ENCODE data around the gene CAMK2N2. TPM values are rescaled to one million over a fixed set of nuclear protein-coding genes. Genes with fewer than 3 reads are reported as not detected.

Gene CAMK2N2
- total and polyA plus RNA-seq, 9 of the 15 experiments (the other 6 are each of a cell fraction or from before 2014, with no cell fraction given) = 0.08 to 0.22 (median 0.11) TPM; not detected in 5

GRCh38 chr3:184211718-184212117, 49.6 kb downstream of the CAMK2N2 start:
- no peaks in the 10 kb centered on the region for H3K36me3 ChIP-seq (ENCODE audit: control insufficient read depth, insufficient read depth, low read length)
- FAIRE-seq (no peak), ATAC-seq (no peak), DNase-seq (ENCODE audit: extremely low read depth in 1 of 4, low spot score in 3 of 4) (no peak)
- no peaks in the 10 kb centered on the region; a peak in 1 of 5 replicates for H3K4me1 ChIP-seq (replicated peaks in 1 of 2; ENCODE audit: control insufficient read depth in 2 of 2, insufficient read depth in 2 of 2, low read length in 2 of 2)
- CTCF ChIA-PET (ENCODE audit: low intra/inter-chr PET ratio) = no interaction called here
- H3K9ac ChIP-seq (ENCODE audit: insufficient read depth in 1 of 2, low read depth in 2 of 2, low read length in 2 of 2) = no peak overlapping the region
- TF ChIP-seq ETS2 (tag; IDR thresholded peaks at IDR 0.05; ENCODE audit: borderline replicate concordance, poor library complexity, severe bottlenecking) = no peak
- TF ChIP-seq FOXO4 (CRISPR knock-in tag; IDR thresholded peaks at IDR 0.05) = no peak
- in situ Hi-C loops (cut with MboI) = no loop called here
- no peak overlapping the region for H3K4me2 ChIP-seq (ENCODE audit: insufficient read depth, low read length)
- H2AFZ ChIP-seq (ENCODE audit: low read depth, low read length) = no peak overlapping the region
- intact Hi-C loops (cut with micrococcal nuclease) = no loop called here
- no peaks in the 10 kb centered on the region for H3K79me2 ChIP-seq (ENCODE audit: control insufficient read depth, insufficient read depth, low read length)
- POLR2A ChIA-PET = interaction anchor here (0.5 to 1.1 kb wide), 4 partner anchors 12 to 46 kb away, joined by 3 to 4 read pairs (median 3); no protein-coding TSS in a partner anchor
- 17% methylated on average over 5 of the region's 5 CpGs for WGBS (ENCODE audit: insufficient coverage, low coverage, missing lambda C conversion rate)
- H3K9me1 ChIP-seq (ENCODE audit: control insufficient read depth, insufficient read depth, low read length) = no peaks in the 10 kb centered on the region
- peaks cover 26 to 33% of the 10 kb centered on the region in 2 experiments; a peak in 4 of 5 replicates for H3K27me3 ChIP-seq (ENCODE audit: control insufficient read depth in 2 of 2, insufficient read depth in 2 of 2, low read length in 2 of 2)
- H3K4me3 ChIP-seq = no peak overlapping the region
- no peak overlapping the region for H3K27ac ChIP-seq (ENCODE audit: extremely low read depth, low read depth, low read length)
- BruUV-seq (replicated peaks) = no TSS peak
- H4K20me1 ChIP-seq (replicated peaks; ENCODE audit: control insufficient read depth, insufficient read depth, low read length) = no peaks in the 10 kb centered on the region
- H3K9me3 ChIP-seq (replicated peaks; ENCODE audit: control insufficient read depth, insufficient read depth, low read depth, low read length) = no peaks in the 10 kb centered on the region

- CTCF ChIA-PET (ENCODE audit: low intra/inter-chr PET ratio) = no interaction called here
- Histone ChIP-seq H3K9ac (ENCODE audit: insufficient read depth in 1 of 2, low read depth in 2 of 2, low read length in 2 of 2) (no peak overlapping the region), H3K4me3 (no peak overlapping the region), H3K9me3 (replicated peaks; ENCODE audit: control insufficient read depth, insufficient read depth, low read depth, low read length) (no peaks in the 10 kb centered on the region), H4K20me1 (replicated peaks; ENCODE audit: control insufficient read depth, insufficient read depth, low read length) (no peaks in the 10 kb centered on the region), H3K27ac (ENCODE audit: extremely low read depth, low read depth, low read length) (no peak overlapping the region), H3K27me3 (ENCODE audit: control insufficient read depth in 2 of 2, insufficient read depth in 2 of 2, low read length in 2 of 2) (peaks cover 29 to 38% of the 10 kb centered on the region in 2 experiments; a peak in 4 of 5 replicates), H3K79me2 (ENCODE audit: control insufficient read depth, insufficient read depth, low read length) (no peaks in the 10 kb centered on the region), H3K36me3 (ENCODE audit: control insufficient read depth, insufficient read depth, low read length) (no peaks in the 10 kb centered on the region), H3K9me1 (ENCODE audit: control insufficient read depth, insufficient read depth, low read length) (no peaks in the 10 kb centered on the region), H3K4me2 (ENCODE audit: insufficient read depth, low read length) (no peak overlapping the region), H3K4me1 (replicated peaks in 1 of 2; ENCODE audit: control insufficient read depth in 2 of 2, insufficient read depth in 2 of 2, low read length in 2 of 2) (no peaks in the 10 kb centered on the region; a peak in 1 of 5 replicates), H2AFZ (ENCODE audit: low read depth, low read length) (no peak overlapping the region)
- no TSS peak for BruUV-seq (replicated peaks)
- intact Hi-C loops (cut with micrococcal nuclease) = no loop called here
- WGBS (ENCODE audit: insufficient coverage, low coverage, missing lambda C conversion rate) = 8% methylated on average over 5 of the region's 5 CpGs
- in situ Hi-C loops (cut with MboI) = no loop called here
- ATAC-seq (no peak), FAIRE-seq (no peak), DNase-seq (ENCODE audit: extremely low read depth in 1 of 4, low spot score in 3 of 4) (no peak)
- POLR2A ChIA-PET = interaction anchor here (0.7 to 1.7 kb wide), 4 partner anchors 8 to 28 kb away, joined by 3 to 4 read pairs (median 3); no protein-coding TSS in a partner anchor
- peak; percentile 77 for TF ChIP-seq CBX2 (IDR thresholded peaks at IDR 0.05; ENCODE audit: insufficient read depth, low read length, poor library complexity, severe bottlenecking)
- TF ChIP-seq ZFX (CRISPR knock-in tag; IDR thresholded peaks at IDR 0.05) = no peak
These were observed 50.1 kb downstream of the CAMK2N2 start for GRCh38 chr3:184211297-184211696.

MicroRNAs within 50 kb of the gene (microRNA counts, 767-probe panel; counts per million panel counts)
- not detected for microRNA hsa-miR-1224-3p
- not detected for microRNA hsa-miR-1224-5p

Small RNAs within 50 kb of the gene (microRNA-seq; reads per million reads assigned to microRNA genes)
- gene MIR1224 (ENCODE audit: borderline microRNAs expressed) = not detected

Small RNAs within 50 kb of the gene (small RNA-seq; reads per million reads assigned to genes)
- gene MIR1224 = not detected

Other genes starting within 250 kb of the CAMK2N2 start
Only the 7 nearest of the 19 such genes appear.
- gene ABCF3, start 75.4 kb downstream of the CAMK2N2 start, total RNA-seq (2014; rRNA removed) = 47.1 and 54.2 TPM in 2 replicates
- gene ABCF3, start 75.4 kb downstream of the CAMK2N2 start, total RNA-seq (2014; rRNA removed; fragmentation: Illumina TruSeq; extraction: Trizol) = 17.6 and 20.0 TPM in 2 replicates
- 33.6 and 37.7 TPM in 2 replicates for gene ABCF3, start 75.4 kb downstream of the CAMK2N2 start, total RNA-seq (2015; rRNA removed; fragmentation: Illumina TruSeq; extraction: Trizol)
- 61.9 and 77.9 TPM in 2 replicates for gene ABCF3, start 75.4 kb downstream of the CAMK2N2 start, total RNA-seq (2021)
- gene ABCF3, start 75.4 kb downstream of the CAMK2N2 start, polyA plus RNA-seq (2011; rRNA removed) = 45.1 and 59.3 TPM in 2 replicates
- gene ABCF3, start 75.4 kb downstream of the CAMK2N2 start, polyA plus RNA-seq (2014; fragmentation: Illumina TruSeq; extraction: Trizol) = 51.0 and 57.1 TPM in 2 replicates
- 10 to 100 TPM in 1 of 2 experiments, 1 to 10 TPM in 1; 6.7 to 23.7 TPM for gene ABCF3, start 75.4 kb downstream of the CAMK2N2 start, polyA plus RNA-seq (2014; fragmentation: Nextera tagmentation; extraction: Ambion mirVana)
- gene ABCF3, start 75.4 kb downstream of the CAMK2N2 start, polyA plus RNA-seq (2014; rRNA removed) = 65.0 and 68.5 TPM in 2 replicates
- gene VWA5B2, start 32.0 kb downstream of the CAMK2N2 start, total RNA-seq (2014; rRNA removed) = not detected in 2 replicates
- not detected in 2 replicates for gene VWA5B2, start 32.0 kb downstream of the CAMK2N2 start, total RNA-seq (2014; rRNA removed; fragmentation: Illumina TruSeq; extraction: Trizol)
- gene VWA5B2, start 32.0 kb downstream of the CAMK2N2 start, total RNA-seq (2015; rRNA removed; fragmentation: Illumina TruSeq; extraction: Trizol) = not detected in 2 replicates
- 0.04 TPM in 1 of 2 replicates, not detected in the other for gene VWA5B2, start 32.0 kb downstream of the CAMK2N2 start, total RNA-seq (2021)
- not detected in 2 replicates for gene VWA5B2, start 32.0 kb downstream of the CAMK2N2 start, polyA plus RNA-seq (2011; rRNA removed)
- not detected in 2 replicates for gene VWA5B2, start 32.0 kb downstream of the CAMK2N2 start, polyA plus RNA-seq (2014; fragmentation: Illumina TruSeq; extraction: Trizol)
- gene VWA5B2, start 32.0 kb downstream of the CAMK2N2 start, polyA plus RNA-seq (2014; fragmentation: Nextera tagmentation; extraction: Ambion mirVana) = not detected
- gene VWA5B2, start 32.0 kb downstream of the CAMK2N2 start, polyA plus RNA-seq (2014; rRNA removed) = not detected in 2 replicates
- 80.1 and 93.3 TPM in 2 replicates for gene ALG3, start 12.6 kb downstream of the CAMK2N2 start, total RNA-seq (2014; rRNA removed)
- gene ALG3, start 12.6 kb downstream of the CAMK2N2 start, total RNA-seq (2014; rRNA removed; fragmentation: Illumina TruSeq; extraction: Trizol) = 34.4 and 39.9 TPM in 2 replicates
- gene ALG3, start 12.6 kb downstream of the CAMK2N2 start, total RNA-seq (2015; rRNA removed; fragmentation: Illumina TruSeq; extraction: Trizol) = 47.5 and 48.2 TPM in 2 replicates
- 107 and 110 TPM in 2 replicates for gene ALG3, start 12.6 kb downstream of the CAMK2N2 start, total RNA-seq (2021)
- 85.8 and 106 TPM in 2 replicates for gene ALG3, start 12.6 kb downstream of the CAMK2N2 start, polyA plus RNA-seq (2011; rRNA removed)
- 103 and 120 TPM in 2 replicates for gene ALG3, start 12.6 kb downstream of the CAMK2N2 start, polyA plus RNA-seq (2014; fragmentation: Illumina TruSeq; extraction: Trizol)
- gene ALG3, start 12.6 kb downstream of the CAMK2N2 start, polyA plus RNA-seq (2014; fragmentation: Nextera tagmentation; extraction: Ambion mirVana) = 10 to 100 TPM; 37.5 to 41.1 TPM
- gene ALG3, start 12.6 kb downstream of the CAMK2N2 start, polyA plus RNA-seq (2014; rRNA removed) = 81.0 and 81.3 TPM in 2 replicates
- gene EEF1AKMT4, start 11.9 kb downstream of the CAMK2N2 start, total RNA-seq (2014; rRNA removed) = 24.5 and 29.6 TPM in 2 replicates
- gene EEF1AKMT4, start 11.9 kb downstream of the CAMK2N2 start, total RNA-seq (2014; rRNA removed; fragmentation: Illumina TruSeq; extraction: Trizol) = 8.7 and 10.3 TPM in 2 replicates
- gene EEF1AKMT4, start 11.9 kb downstream of the CAMK2N2 start, total RNA-seq (2015; rRNA removed; fragmentation: Illumina TruSeq; extraction: Trizol) = 11.5 and 11.6 TPM in 2 replicates
- gene EEF1AKMT4, start 11.9 kb downstream of the CAMK2N2 start, total RNA-seq (2021) = 16.8 and 17.0 TPM in 2 replicates
- gene EEF1AKMT4, start 11.9 kb downstream of the CAMK2N2 start, polyA plus RNA-seq (2011; rRNA removed) = 18.9 and 22.4 TPM in 2 replicates
- 15.8 and 19.5 TPM in 2 replicates for gene EEF1AKMT4, start 11.9 kb downstream of the CAMK2N2 start, polyA plus RNA-seq (2014; fragmentation: Illumina TruSeq; extraction: Trizol)
- 10 to 100 TPM; 47.4 to 49.4 TPM for gene EEF1AKMT4, start 11.9 kb downstream of the CAMK2N2 start, polyA plus RNA-seq (2014; fragmentation: Nextera tagmentation; extraction: Ambion mirVana)
- 27.1 and 27.7 TPM in 2 replicates for gene EEF1AKMT4, start 11.9 kb downstream of the CAMK2N2 start, polyA plus RNA-seq (2014; rRNA removed)
- not detected in 2 replicates for gene ECE2, start 14.5 kb upstream of the CAMK2N2 start, total RNA-seq (2014; rRNA removed)
- gene ECE2, start 14.5 kb upstream of the CAMK2N2 start, total RNA-seq (2014; rRNA removed; fragmentation: Illumina TruSeq; extraction: Trizol) = not detected in 2 replicates
- gene ECE2, start 14.5 kb upstream of the CAMK2N2 start, total RNA-seq (2015; rRNA removed; fragmentation: Illumina TruSeq; extraction: Trizol) = not detected in 2 replicates
- not detected in 2 replicates for gene ECE2, start 14.5 kb upstream of the CAMK2N2 start, total RNA-seq (2021)
- gene ECE2, start 14.5 kb upstream of the CAMK2N2 start, polyA plus RNA-seq (2011; rRNA removed) = not detected in 2 replicates
- gene ECE2, start 14.5 kb upstream of the CAMK2N2 start, polyA plus RNA-seq (2014; fragmentation: Illumina TruSeq; extraction: Trizol) = not detected in 2 replicates
- gene ECE2, start 14.5 kb upstream of the CAMK2N2 start, polyA plus RNA-seq (2014; fragmentation: Nextera tagmentation; extraction: Ambion mirVana) = not detected
- gene ECE2, start 14.5 kb upstream of the CAMK2N2 start, polyA plus RNA-seq (2014; rRNA removed) = not detected in 2 replicates
- 484 and 524 TPM in 2 replicates for gene PSMD2, start 37.7 kb upstream of the CAMK2N2 start, total RNA-seq (2014; rRNA removed)
- gene PSMD2, start 37.7 kb upstream of the CAMK2N2 start, total RNA-seq (2014; rRNA removed; fragmentation: Illumina TruSeq; extraction: Trizol) = 257 and 258 TPM in 2 replicates
- gene PSMD2, start 37.7 kb upstream of the CAMK2N2 start, total RNA-seq (2015; rRNA removed; fragmentation: Illumina TruSeq; extraction: Trizol) = 297 and 320 TPM in 2 replicates
- gene PSMD2, start 37.7 kb upstream of the CAMK2N2 start, total RNA-seq (2021) = 325 and 373 TPM in 2 replicates
- gene PSMD2, start 37.7 kb upstream of the CAMK2N2 start, polyA plus RNA-seq (2011; rRNA removed) = 283 and 295 TPM in 2 replicates
- gene PSMD2, start 37.7 kb upstream of the CAMK2N2 start, polyA plus RNA-seq (2014; fragmentation: Illumina TruSeq; extraction: Trizol) = 313 and 341 TPM in 2 replicates
- gene PSMD2, start 37.7 kb upstream of the CAMK2N2 start, polyA plus RNA-seq (2014; fragmentation: Nextera tagmentation; extraction: Ambion mirVana) = 100 to 1,000 TPM; 152 to 173 TPM
- gene PSMD2, start 37.7 kb upstream of the CAMK2N2 start, polyA plus RNA-seq (2014; rRNA removed) = 221 and 276 TPM in 2 replicates
- 299 and 324 TPM in 2 replicates for gene EIF4G1, start 53.1 kb upstream of the CAMK2N2 start, total RNA-seq (2014; rRNA removed)
- gene EIF4G1, start 53.1 kb upstream of the CAMK2N2 start, total RNA-seq (2014; rRNA removed; fragmentation: Illumina TruSeq; extraction: Trizol) = 117 and 129 TPM in 2 replicates
- gene EIF4G1, start 53.1 kb upstream of the CAMK2N2 start, total RNA-seq (2015; rRNA removed; fragmentation: Illumina TruSeq; extraction: Trizol) = 141 and 154 TPM in 2 replicates
- gene EIF4G1, start 53.1 kb upstream of the CAMK2N2 start, total RNA-seq (2021) = 493 and 505 TPM in 2 replicates
- 155 and 197 TPM in 2 replicates for gene EIF4G1, start 53.1 kb upstream of the CAMK2N2 start, polyA plus RNA-seq (2011; rRNA removed)
- gene EIF4G1, start 53.1 kb upstream of the CAMK2N2 start, polyA plus RNA-seq (2014; fragmentation: Illumina TruSeq; extraction: Trizol) = 343 and 378 TPM in 2 replicates
- gene EIF4G1, start 53.1 kb upstream of the CAMK2N2 start, polyA plus RNA-seq (2014; fragmentation: Nextera tagmentation; extraction: Ambion mirVana) = 1 to 10 TPM; 4.6 to 6.5 TPM
- gene EIF4G1, start 53.1 kb upstream of the CAMK2N2 start, polyA plus RNA-seq (2014; rRNA removed) = 216 and 241 TPM in 2 replicates

Measured in K562 (cell line).